Retina (tissue), 1 donor: ENCODE measurements around the gene TUBGCP3.
"Not testable (repeated sequence)": the region's sequence is repeated elsewhere in the genome, so short reads cannot be mapped to it uniquely, and the experiment has no call there.

Experiments used
- DNase-seq: peaks from one replicate; pipeline ENCODE4 v3.0.0-alpha.2; 2016

The TUBGCP3 gene

GRCh38 chr13:112587764-112588489 lies at the start of gene TUBGCP3:
TUBGCP3 (minus strand) TSS chr13:112588153; CDS start chr13:112587980, 173 bp downstream.
- DNase-seq, result peak; percentile 96

- no peak for DNase-seq
Measured at GRCh38 chr13:112637017-112637801, 49.3 kb upstream of the TUBGCP3 start.

GRCh38 chr13:112636401-112636975 lies 48.5 kb upstream of the TUBGCP3 start:
- no peak for DNase-seq

GRCh38 chr13:112635323-112635722 lies 47.4 kb upstream of the TUBGCP3 start:
- no peak for DNase-seq

- no peak for DNase-seq
Measured at GRCh38 chr13:112634102-112634501, 46.1 kb upstream of the TUBGCP3 start.

GRCh38 chr13:112630226-112630625 lies 42.3 kb upstream of the TUBGCP3 start:
- DNase-seq, result not testable (repeated sequence)

- DNase-seq, result no peak
Measured at GRCh38 chr13:112629161-112629560, 41.2 kb upstream of the TUBGCP3 start.

GRCh38 chr13:112627613-112628012 lies 39.7 kb upstream of the TUBGCP3 start:
- DNase-seq, result not testable (repeated sequence)

- DNase-seq, result no peak
Measured at GRCh38 chr13:112627161-112627560, 39.2 kb upstream of the TUBGCP3 start.

- no peak for DNase-seq
Measured at GRCh38 chr13:112626761-112627160, 38.8 kb upstream of the TUBGCP3 start.

GRCh38 chr13:112626124-112626523 lies 38.2 kb upstream of the TUBGCP3 start:
- no peak for DNase-seq

- DNase-seq, result no peak
Measured at GRCh38 chr13:112625698-112626097, 37.7 kb upstream of the TUBGCP3 start.

GRCh38 chr13:112624602-112625430 lies 36.9 kb upstream of the TUBGCP3 start:
- no peak for DNase-seq

- no peak for DNase-seq
Measured at GRCh38 chr13:112624040-112624439, 36.1 kb upstream of the TUBGCP3 start.

- no peak for DNase-seq
Measured at GRCh38 chr13:112623051-112623711, 35.2 kb upstream of the TUBGCP3 start.

- DNase-seq, result no peak
Measured at GRCh38 chr13:112622375-112622774, 34.4 kb upstream of the TUBGCP3 start.

- peak; percentile 37 for DNase-seq
Measured at GRCh38 chr13:112619730-112620631, 32.0 kb upstream of the TUBGCP3 start.

- no peak for DNase-seq
Measured at GRCh38 chr13:112618501-112618900, 30.5 kb upstream of the TUBGCP3 start.

- DNase-seq, result no peak
Measured at GRCh38 chr13:112617754-112618375, 29.9 kb upstream of the TUBGCP3 start.

GRCh38 chr13:112616586-112617362 lies 28.8 kb upstream of the TUBGCP3 start:
- no peak for DNase-seq
